Suppressor macrophage treated with lipopolysaccharide for 1 hour (primary cell): ENCODE data around the gene ACVRL1.
A peak's percentile ranks its signal among the peaks of the same experiment; 100 is the strongest.
"Not testable (repeated sequence)": the region's sequence is repeated elsewhere in the genome, so short reads cannot be mapped to it uniquely, and the experiment has no call there.

Experiments used
- DNase-seq, 3 donors: peaks; one replicate each; pipeline ENCODE4 v3.0.0-alpha.2; 2020 to 2022

Gene ACVRL1

DNA sequence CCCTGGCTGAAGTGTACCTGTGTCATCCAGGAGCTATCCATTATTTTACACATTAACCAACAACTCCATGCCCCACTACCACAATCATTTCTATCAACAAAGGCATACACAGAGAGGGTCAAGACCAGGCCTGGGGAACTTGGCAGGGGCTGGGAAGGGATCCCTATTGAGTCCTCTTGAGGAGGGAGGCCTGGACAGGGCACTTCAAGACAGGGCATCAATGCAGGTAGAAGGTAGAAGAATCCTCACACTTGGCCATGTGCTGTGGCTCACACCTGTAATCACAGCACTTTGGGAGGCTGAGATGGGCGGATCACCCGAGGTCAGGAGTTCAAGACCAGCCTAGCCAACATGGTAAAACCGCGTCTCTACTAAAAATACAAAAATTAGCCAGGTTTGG is 32.8 kb upstream of the ACVRL1 start:
- no peak for DNase-seq

DNA sequence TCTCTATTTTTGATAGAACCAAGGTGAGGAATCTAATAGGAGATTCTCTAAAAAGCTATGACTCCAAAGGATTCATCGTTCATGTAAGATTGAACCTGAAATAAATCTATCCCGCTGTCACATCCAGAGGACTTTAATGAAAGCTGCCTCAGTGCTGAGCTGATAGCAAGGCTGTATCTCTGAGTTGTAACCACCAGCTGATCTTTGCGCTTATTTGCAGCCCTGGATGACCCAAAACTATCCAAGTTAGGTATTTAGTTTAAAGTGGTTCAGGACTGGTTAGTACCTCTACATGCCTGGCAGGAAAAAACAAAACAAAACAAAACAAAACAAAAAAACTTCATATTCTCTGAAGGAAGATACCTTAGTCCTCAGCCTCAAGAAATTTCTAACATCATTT is 28.2 kb upstream of the ACVRL1 start:
- no peak for DNase-seq

DNA sequence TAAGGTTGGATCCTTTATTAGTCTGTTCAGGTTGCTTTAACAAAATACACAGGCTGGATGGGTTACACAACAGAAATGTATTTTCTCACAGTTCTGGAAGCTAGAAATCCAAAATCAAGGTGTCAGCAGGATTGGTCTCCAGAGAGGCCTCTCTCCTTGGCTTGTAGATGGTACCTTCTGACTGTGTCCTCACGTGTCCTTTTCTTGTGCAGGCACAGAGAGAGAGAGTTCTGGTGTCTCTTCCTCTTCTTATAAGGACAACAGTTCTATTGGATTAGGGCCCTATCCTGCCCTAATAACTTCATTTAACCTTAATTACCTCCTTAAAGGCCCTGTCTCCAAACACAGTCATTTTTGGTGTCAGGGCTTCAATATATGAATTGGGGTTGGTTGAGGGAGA is 24.0 kb upstream of the ACVRL1 start:
- DNase-seq, result no peak

DNA sequence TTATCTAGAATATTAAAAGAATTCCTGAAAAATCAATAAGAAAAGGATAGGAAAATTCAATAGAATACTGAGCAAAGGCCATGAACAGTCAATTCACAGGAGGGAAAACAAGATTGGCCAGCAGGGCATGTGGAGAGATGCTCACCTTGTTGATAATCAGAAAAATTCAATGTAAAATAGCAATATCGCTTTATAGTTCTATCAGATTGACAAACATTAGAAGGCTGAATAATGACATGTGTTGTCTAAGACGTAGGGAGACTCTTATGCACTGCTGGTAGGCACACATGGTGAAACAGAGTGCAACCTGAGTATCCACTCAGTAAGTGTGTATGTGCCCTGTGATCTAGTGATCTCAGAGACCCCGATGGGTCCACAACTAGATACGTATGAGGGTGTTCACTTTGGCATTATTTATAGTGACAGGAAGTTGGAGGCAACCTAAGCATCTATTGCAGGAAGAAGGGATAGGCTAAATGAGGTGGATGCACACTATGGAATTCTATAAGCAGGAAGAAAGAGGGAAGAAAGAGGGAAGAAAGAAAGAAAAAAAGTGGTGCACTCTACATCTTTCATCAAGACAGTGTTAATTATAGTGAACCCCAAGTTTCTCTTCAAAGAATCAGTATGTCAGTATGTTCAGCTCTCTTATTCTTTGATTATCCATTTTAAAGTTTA is 23.2 kb upstream of the ACVRL1 start:
- no peak for DNase-seq

DNA sequence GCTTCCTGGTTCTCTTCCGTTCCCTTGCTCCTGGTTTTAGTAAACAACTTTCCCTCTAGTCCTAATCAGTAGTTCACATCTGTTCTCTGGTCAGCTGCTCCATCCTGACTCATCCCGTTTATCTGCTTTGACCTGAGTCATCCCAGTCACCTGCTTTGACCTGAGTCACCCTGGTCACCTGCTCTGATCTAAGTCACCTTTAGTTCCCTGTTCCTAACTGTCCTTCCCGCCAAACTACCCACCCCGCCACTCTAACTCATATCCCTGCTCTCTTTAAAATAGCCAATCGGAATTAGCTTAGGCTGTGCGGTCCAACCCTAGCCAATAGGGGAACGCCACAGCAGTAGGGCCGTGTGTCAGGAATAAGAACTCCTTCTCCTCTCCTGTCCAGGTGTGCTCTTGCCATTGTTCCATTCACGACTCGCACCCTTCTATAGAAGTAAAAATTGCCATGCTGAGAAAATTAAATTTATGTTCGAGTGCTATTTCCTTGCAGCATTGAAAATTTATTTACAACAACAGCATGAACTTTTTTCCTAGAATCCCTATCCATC is 22.6 kb upstream of the ACVRL1 start:
- DNase-seq, result no peak

DNA sequence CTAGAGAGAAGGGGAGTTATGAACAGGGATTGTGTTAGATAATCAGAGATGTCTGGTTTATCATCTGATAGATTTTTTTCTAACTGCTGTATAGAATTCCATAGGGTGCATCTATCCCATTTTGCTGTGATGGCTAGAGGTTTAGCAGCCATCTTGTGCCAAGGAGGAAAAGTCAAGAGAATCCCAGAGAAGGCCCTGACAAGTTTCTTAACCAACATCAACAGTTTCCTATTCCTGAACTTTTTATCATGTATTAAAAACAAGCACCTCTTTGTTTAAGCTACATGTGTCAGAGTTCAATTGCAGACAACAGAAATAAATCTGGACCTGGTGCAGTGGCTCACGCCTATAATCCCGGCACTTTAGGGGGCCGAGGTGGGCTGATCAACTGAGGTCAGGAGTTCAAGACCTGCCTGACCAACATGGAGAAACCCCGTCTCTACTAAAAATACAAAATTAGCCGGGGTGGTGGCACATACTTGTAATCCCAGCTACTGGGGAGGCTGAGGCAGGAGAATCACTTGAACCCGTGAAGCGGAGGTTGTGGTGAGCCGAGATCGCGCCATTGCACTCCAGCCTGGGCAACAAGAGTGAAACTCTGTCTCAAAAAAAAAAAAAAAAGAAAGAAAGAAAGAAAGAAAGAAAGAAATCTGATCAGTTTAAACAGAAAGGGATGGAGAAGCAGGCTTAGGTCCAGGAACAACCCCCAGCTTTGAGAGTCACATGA is 21.8 kb upstream of the ACVRL1 start:
- not testable (repeated sequence) for DNase-seq

DNA sequence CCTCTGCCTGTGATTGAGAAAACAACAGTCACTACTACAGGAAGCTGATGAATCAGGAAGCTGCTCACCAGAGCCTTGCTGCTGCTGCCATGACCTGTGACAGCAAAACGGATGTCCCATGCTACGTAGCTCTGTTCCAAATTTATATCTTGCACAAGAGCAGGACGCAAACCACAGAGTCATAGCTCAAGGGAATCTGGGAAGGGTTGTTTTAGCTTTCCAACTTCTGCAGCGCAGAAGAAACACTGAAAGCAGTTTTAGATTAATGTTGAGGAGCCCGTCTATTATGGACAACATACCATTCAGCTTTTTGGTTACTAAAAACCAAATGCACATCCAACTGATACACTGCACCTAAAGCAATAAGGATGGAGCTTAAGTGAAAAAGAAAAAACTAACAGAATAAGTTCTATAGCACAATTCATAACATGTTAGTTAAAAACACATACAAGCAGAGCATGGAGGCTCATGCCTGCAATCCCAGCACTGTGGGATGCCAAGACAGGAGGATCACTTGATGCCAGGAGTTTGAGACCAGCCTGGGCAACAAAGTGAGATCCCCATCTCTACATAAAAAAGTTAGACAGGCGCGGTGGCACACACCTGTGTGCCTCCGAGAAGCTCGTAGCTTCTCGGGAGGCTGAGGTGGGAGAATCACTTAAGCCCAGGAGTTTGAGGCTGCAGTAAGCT is 21.1 kb upstream of the ACVRL1 start:
- DNase-seq, result peak; percentile 91 to 96 (median 94)

DNA sequence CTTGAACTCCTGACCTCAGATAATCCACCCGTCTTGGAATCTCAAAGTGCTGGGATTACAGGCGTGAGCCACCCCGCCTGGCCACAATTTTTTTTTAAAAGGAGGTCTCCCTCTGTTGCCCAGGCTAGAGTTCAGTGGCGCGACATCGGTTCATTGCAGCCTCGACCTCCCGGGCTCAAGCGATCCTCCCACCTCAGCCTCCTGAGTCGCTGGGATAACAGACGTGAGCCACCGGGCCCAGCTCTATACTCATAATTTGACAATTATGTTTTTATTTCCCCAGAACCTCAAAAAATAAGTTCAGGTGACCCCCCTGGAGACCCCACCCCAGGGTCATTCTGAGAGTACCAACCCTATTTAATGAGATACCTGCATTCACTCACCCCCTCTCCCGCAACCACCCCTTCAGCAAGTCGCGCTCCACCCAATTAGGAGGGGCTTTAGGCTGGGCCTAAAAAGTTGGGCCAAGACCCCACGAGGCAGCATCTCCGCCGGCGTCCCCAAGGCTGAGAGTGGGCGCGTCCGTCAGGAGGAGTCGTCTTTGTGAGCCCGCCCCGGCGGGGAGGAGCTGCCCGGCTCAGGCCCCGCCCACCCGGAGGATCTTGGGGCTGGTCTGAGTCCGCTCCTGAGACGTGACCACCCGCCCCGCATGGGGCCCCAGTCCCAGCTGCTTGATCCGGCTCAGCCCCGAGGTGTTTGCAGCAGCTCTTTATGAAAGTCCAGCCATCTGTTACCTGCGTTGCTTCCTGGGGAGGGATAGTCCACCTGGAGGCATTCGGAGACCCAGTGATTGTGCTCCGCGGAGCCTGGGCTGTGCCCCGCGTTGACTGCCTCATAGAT is 19.6 kb upstream of the ACVRL1 start, which contains the start of gene ANKRD33:
Gene ANKRD33 (plus strand): TSS at position 628 of the 840 bp plus-strand sequence. CDS start 84 bp downstream, at position 712.
- DNase-seq, result peak in 2 of 3 donors; percentile 47 to 65

DNA sequence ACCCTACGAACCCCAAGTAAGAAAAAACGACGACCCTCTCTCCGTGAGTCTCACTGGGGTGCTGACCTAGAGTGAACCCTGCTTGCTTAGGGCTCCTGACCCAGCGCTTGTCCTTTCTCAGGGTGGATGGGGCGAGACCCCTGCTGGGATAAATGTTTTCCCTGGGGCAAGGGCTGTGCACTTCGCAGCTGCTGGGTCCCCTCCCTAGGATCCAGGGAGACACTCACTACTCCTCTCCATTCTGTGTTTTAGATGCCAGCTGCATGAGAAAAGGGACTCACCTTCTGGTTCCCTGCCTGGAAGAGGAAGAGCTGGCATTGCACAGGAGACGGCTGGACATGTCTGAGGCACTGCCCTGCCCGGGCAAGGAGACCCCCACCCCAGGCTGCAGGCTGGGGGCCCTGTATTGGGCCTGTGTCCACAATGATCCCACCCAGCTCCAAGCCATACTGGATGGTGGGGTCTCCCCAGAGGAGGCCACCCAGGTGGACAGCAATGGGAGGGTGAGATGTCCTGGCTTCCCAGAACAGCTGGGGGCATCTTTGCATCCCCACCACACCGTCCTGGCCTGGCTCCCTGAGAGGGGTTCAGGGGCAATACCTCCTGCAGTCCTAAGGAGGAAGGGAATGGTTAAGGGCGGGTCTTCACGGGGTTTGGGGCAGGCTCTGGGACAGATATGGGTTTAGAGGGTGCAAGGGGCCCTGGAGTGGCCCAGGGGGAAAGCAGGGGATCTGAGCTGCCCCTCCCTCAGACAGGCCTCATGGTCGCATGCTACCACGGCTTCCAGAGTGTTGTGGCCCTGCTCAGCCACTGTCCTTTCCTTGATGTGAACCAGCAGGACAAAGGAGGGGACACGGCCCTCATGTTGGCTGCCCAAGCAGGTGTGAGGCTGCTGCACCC is 18.7 kb upstream of the ACVRL1 start:
- no peak for DNase-seq

DNA sequence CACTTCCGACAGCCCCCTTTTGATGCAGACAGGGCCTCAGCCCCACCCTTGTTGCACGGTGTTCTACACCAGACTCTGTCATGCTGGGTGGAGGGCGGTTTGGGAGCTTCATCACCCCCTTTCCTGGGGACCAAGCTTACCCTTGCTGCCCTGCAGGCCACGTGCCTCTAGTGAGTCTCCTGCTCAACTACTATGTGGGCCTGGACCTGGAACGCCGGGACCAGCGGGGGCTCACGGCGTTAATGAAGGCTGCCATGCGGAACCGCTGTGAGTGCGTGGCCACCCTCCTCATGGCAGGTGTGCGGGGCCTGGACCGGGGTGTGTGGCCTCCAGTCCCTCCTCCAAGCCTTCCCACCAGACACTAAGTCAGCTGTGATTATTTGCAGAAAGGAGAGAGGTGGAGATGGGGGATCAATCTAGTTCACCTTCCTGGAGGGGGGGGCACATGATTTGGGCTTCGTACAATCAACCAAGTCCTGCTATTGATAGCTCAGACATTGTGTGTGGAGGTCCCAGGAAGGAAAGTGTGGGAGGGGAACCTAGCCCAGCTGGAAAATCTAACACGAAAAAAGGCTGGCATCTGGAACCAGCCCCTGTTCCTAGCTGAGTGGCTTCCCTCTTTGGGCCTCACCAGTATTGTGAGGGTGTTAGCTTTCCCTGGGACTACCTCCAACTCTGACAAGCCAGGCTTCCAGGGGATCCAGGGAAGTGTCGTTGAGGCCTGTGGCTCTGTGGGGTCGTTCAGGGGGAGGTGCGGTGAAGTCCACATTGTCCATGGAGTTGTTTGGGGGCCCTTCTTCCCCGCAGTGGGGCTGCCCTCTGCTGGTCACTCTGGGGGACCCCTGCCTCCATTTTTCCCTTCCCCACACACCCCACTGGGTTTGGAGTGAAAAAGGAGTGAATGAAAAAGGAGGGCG is 17.8 kb upstream of the ACVRL1 start:
- no peak for DNase-seq

DNA sequence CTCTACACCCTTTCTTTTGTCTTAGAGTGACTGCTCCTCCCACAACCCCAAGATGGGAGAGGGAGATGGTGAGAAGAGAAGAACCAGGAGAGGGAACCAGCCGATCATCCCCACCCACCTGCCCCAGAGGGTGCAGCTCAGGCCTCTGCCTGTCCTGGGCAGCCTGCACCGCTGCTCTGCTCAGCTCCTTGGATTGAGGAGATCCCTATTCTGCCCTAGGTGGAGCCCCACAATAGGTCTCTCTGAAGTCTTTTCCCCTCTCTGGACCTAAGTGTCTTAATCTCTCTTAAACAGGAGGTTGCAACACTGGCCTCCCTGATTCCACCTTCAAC is 17.2 kb upstream of the ACVRL1 start:
- DNase-seq, result no peak

DNA sequence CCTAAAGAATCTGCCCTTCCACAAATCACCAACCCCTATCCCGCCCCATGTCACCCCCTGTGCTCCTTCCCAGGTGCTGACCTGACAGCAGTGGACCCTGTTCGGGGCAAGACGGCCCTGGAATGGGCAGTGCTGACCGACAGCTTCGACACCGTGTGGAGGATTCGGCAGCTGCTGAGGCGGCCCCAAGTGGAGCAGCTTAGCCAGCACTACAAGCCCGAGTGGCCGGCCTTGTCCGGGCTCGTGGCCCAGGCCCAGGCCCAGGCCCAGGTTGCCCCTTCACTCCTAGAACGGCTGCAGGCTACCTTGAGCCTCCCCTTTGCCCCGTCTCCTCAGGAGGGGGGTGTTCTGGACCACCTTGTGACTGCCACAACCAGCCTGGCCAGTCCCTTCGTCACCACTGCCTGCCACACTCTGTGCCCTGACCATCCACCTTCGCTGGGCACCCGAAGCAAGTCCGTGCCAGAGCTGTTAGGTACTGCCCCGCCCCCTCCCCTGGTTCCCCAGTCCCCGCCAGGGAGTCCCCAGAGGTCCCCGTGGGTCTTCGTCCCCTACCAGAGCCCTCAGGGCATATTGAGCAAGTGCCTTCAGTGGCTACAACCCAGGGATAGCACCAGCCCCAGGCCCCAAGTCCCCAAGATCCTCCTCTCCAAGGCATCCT is 16.7 kb upstream of the ACVRL1 start:
- no peak for DNase-seq

DNA sequence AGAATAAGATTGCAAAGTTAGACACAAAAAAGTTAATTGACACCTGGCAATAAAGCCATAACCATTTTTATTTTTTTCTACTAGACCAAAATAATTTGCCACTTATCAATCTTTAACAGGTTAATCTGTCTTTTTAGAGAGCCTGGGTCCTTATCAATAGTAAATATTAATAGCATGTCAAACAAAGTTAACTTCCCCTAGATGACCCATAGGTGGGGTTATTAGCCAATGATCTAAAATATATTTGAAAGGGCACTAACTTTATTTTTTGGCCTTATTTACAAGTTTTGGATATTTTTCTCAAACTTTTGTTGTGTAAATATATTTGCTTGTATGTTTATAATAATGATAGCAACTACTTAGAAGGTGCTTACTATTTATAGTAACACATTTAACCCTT is 15.5 kb upstream of the ACVRL1 start:
- peak in 2 of 3 donors; percentile 48 to 58 for DNase-seq

DNA sequence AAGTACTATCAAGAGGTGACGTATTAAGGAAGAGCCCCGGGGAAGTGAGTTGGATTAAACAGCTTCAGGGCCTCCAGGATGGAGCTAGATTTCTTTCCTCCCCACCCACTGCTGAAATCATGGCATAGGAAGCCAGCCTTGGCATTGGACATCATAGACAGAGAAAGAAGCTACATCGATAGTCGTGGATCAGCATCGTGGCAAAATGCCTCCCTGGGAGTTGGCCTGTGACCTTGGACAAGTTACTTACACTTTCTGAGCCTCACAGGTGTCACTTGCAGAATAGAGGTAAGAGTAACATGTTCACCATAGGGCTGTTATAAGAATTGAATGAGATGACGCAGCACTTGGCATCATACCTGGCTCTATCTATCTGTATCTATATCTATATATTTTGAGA is 13.5 kb upstream of the ACVRL1 start:
- no peak for DNase-seq

DNA sequence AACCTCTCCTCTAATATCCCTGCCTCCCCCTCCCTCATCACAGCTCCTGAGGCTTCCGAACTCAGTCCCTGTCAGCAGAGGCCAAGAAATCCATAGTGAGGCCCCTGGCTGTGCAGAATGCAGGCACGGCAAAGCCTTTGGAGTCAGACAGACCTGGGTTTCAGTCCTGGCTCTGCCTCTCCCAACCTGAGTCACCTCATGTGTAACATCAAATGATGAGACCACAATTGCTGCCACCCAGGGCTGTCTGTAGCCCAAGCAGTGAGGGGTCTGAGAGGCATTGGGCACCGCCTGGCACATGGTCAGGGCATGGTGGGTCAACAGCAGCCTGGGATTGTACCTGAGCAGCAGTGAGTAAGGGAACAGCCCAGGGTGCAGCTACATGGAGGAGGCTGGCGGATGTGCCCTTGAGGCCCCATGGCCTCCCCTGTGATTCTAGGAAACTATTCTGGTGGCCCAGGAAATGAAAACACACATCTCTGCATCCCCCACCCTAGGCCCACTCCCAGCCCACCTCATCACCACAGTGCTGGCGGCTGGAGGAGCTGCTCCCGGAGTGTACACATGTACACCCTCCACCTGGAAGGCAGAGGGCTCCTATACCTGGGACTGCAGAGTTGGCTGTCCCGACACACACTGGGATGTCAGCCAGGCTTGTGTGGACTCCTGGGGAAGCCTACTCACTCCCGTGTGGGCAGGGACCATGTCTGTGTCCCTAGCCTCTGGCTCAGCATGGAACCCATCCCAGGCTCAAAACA is 11.7 kb upstream of the ACVRL1 start:
- DNase-seq, result no peak

DNA sequence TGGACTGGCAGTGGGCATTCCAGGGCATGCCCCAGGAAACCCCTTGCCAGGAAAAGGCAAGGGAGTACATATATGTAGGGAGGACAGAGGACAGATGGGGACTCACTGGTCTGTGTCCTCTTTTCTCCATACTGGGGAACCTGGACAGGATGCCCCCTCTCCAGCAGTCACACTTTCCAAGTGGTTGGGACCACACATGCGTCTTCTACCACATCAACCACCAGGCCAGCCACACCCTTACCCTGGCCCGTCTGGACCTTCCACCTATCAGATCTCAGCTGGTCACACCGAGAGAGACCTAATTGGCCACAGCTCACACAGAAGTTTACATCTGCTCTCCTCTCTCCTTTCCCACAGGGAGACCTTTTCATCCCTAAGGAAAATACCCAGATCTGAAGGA is 11.1 kb upstream of the ACVRL1 start:
- DNase-seq, result no peak

DNA sequence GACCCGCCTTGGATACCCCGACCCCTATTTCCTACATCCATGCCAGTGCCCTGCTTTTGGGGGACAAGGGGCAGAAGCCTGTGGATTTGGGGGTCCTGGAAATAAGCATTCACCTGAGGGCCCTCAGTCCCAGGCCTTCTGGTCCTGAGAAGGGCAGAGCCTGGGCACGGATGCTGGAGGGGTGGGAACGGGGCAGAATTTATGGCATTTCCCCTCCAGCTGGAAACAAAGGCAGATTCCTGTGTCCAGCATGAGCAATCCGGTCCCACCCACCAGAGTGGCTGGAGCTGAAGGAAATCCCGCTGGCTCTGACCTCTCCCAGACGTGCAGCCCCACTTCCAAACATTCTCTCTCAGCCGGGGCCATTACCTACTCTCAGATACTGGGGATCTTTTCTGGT is 10.1 kb upstream of the ACVRL1 start:
- DNase-seq, result no peak

DNA sequence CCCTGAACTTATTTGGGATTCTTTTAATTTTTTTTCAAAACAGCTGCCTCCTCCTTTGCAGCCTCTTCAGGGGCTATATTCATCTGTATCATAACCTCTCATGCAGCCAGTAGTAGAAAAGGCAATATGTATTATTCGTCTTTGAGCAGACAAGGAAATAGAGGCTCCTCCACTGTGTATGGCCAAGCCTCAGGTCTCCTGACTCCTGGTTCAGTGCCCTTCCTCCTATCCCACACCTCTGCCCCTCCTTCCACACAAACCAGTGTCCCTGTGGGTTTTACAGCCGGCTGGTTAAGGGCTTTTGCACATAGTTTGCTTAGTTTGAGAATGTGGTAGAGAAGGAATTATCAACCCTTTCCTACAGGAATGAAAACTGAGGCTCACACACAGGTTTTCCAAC is 8.8 kb upstream of the ACVRL1 start:
- no peak for DNase-seq

DNA sequence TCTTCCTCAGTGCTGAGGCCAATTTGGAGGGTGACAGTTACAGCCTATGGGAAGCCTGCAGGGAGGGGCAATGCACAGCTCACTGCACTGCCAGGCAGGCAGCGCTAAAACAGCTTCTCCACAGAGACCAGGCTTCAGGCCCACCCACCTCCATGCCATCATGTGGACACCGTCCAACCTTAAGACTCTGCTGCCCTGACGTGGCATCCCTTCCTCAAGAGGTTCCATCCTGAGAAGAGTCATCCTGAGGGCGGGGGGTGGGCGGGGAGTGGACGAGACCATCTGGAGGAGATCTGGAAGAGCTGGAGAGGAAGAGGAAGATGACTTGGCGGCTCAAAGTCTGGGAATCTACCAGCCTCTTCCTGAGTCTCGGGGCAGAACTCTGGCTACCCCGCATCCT is 8.4 kb upstream of the ACVRL1 start:
- DNase-seq, result peak; percentile 64 to 82 (median 77)
